Panc1 (cell line): ENCODE results near the gene TMEM63C. TPM values are rescaled to one million over a fixed set of nuclear protein-coding genes. Genes with fewer than 3 reads are reported as not detected.

Experiments used
- ATAC-seq: fragments of 200-7000 bp; cut with Tn5 transposase; 2 replicates; pipeline ENCODE4 v1.9.1; 2020; ENCODE audit warnings: mild to moderate bottlenecking, moderate library complexity
- BruUV-seq: library from RNA; stranded (reverse); fragments of 400-500 nt; replicated peaks from 2 replicates; lab custom pipeline; 2021; lab: Mats Ljungman, UMichigan
- CTCF ChIA-PET: fragments of 300-600 bp; sonication (Branson Sonifier 250); formaldehyde crosslinking; loops from one replicate; lab custom pipeline; 2022; ENCODE audit warnings: antibody characterized with exemption; lab: Charles Lee
- POLR2A ChIA-PET: fragments of 300-600 bp; sonication (Branson Sonifier 250); formaldehyde crosslinking; loops from one replicate; lab custom pipeline; 2022; ENCODE audit warnings: antibody characterized with exemption; lab: Charles Lee
- DNase-seq: peaks from one replicate; pipeline ENCODE4 v3.0.0-alpha.2; 2010; ENCODE audit warnings: low read depth, low spot score
- H3K27ac ChIP-seq: 2 replicates; pipeline ENCODE4 v1.5.1; 2011; ENCODE audit warnings: mild to moderate bottlenecking, low read length, inconsistent platforms
- H3K27me3 ChIP-seq: fragments of 200-500 bp; sonication (Bioruptor generic); 2 replicates; pipeline ENCODE4 v1.6.0; 2014; ENCODE audit warnings: low read length, inconsistent platforms; ENCODE audit not compliant: control insufficient read depth, insufficient read depth
- H3K36me3 ChIP-seq: fragments of 200-500 bp; sonication (Bioruptor generic); 2 replicates; pipeline ENCODE4 v1.5.1; 2014; ENCODE audit warnings: inconsistent platforms, mild to moderate bottlenecking, low read length, moderate library complexity; ENCODE audit not compliant: control insufficient read depth, insufficient read depth
- H3K4me1 ChIP-seq: 2 replicates; pipeline ENCODE4 v1.5.1; 2011; ENCODE audit warnings: inconsistent platforms, mild to moderate bottlenecking, low read length, moderate library complexity; ENCODE audit not compliant: control insufficient read depth, insufficient read depth
- H3K4me3 ChIP-seq, 2 experiments: 2 replicates each; pipeline ENCODE4 v1.5.1; 2011 to 2012; ENCODE audit warnings: low read depth in 2 of 2, low read length in 2 of 2, mild to moderate bottlenecking in 2 of 2, inconsistent platforms in 1 of 2, moderate library complexity in 1 of 2
- H3K9me3 ChIP-seq: fragments of 200-500 bp; sonication (Bioruptor generic); 2 replicates; pipeline ENCODE4 v1.5.1; 2014; ENCODE audit warnings: low read depth, mild to moderate bottlenecking, inconsistent platforms, low read length, moderate library complexity; ENCODE audit not compliant: control insufficient read depth, insufficient read depth
- CTCF ChIP-seq: fragments of 450-650 bp; IDR thresholded peaks from 2 replicates; pipeline ENCODE4 v1.5.1; 2017; ENCODE audit warnings: mild to moderate bottlenecking
- POLR2AphosphoS5 ChIP-seq: IDR thresholded peaks from 2 replicates; pipeline ENCODE4 v1.6.1; 2012; ENCODE audit warnings: mild to moderate bottlenecking, low read depth, low read length, moderate library complexity
- REST ChIP-seq, 2 experiments: IDR thresholded peaks; 2 replicates each; pipeline ENCODE4 v1.6.1; 2011 to 2012; ENCODE audit warnings: low read depth in 2 of 2, control low read depth in 1 of 2, low read length in 1 of 2, mild to moderate bottlenecking in 1 of 2, moderate library complexity in 1 of 2; ENCODE audit not compliant: insufficient read depth in 1 of 2
- SIN3A ChIP-seq: IDR thresholded peaks from 2 replicates; pipeline ENCODE4 v1.6.1; 2012; ENCODE audit warnings: low read depth, mild to moderate bottlenecking, low read length, moderate library complexity, borderline replicate concordance; ENCODE audit not compliant: insufficient read depth
- TCF7L2 ChIP-seq: IDR thresholded peaks from 2 replicates; pipeline ENCODE4 v1.6.1; 2011; ENCODE audit warnings: mild to moderate bottlenecking, low read depth, low read length, inconsistent platforms
- in situ Hi-C: cut with HindIII; loops from 2 replicates; pipeline ENCODE4 v1.10.0; 2016; ENCODE audit warnings: low sequenced_read_pairs, low pct_unique_long_range_greater_than_20kb
- intact Hi-C: fragments of 100-400 bp; cut with micrococcal nuclease; formaldehyde crosslinking; loops from one replicate; pipeline ENCODE4 v1.10.0; 2022; ENCODE audit not compliant: unreplicated experiment
- total RNA-seq: library from RNA; stranded (reverse); gene quantifications from one replicate; pipeline ENCODE4 v1.2.1, GENCODE V29; 2021; ENCODE audit not compliant: unreplicated experiment

TMEM63C gene
- total RNA-seq, 1 experiment from 2014 or later = 2.4 TPM

GRCh38 chr14:77236814-77237213 lies 55.2 kb downstream of the TMEM63C start:
- Histone ChIP-seq H3K9me3 (no peaks in the 10 kb centered on the region), H3K4me1 (no peaks in the 10 kb centered on the region), H3K36me3 (no peaks in the 10 kb centered on the region), H3K27ac (no peak overlapping the region), H3K4me3 (no peak overlapping the region), H3K27me3 (no peaks in the 10 kb centered on the region)
- peak; percentile 39; the same call in 1 of the 2 replicates for ATAC-seq
- CTCF ChIA-PET = interaction anchor here (1.3 kb wide), 1 partner anchor 24 kb away, joined by 3 read pairs; no protein-coding TSS in a partner anchor
- intact Hi-C loops = no loop called here
- no peak for TF ChIP-seq TCF7L2
- POLR2A ChIA-PET = no interaction called here
- BruUV-seq = no TSS peak
- in situ Hi-C loops = no loop called here
- no peak for DNase-seq

- DNase-seq = no peak
- Histone ChIP-seq H3K27me3 (no peaks in the 10 kb centered on the region), H3K4me3 (no peak overlapping the region), H3K9me3 (no peaks in the 10 kb centered on the region), H3K4me1 (no peaks in the 10 kb centered on the region), H3K27ac (no peak overlapping the region), H3K36me3 (no peaks in the 10 kb centered on the region)
- no peak for ATAC-seq
- in situ Hi-C loops = no loop called here
- POLR2A ChIA-PET = no interaction called here
- intact Hi-C loops = no loop called here
- TF ChIP-seq REST (IDR thresholded peaks at IDR 0.05; ENCODE audit: insufficient read depth in 1 of 2, low read depth in 2 of 2, low read length in 1 of 2) (no peak), POLR2AphosphoS5 (no peak), TCF7L2 (no peak), CTCF (no peak), SIN3A (no peak)
- BruUV-seq = no TSS peak
- CTCF ChIA-PET = interaction anchor here (0.5 kb wide), 1 partner anchor 37 kb away, joined by 9 read pairs; no protein-coding TSS in a partner anchor
These were observed 56.8 kb downstream of the TMEM63C start for GRCh38 chr14:77238356-77238755.

- POLR2A ChIA-PET = no interaction called here
- Histone ChIP-seq H3K4me3 (no peak overlapping the region), H3K9me3 (no peaks in the 10 kb centered on the region), H3K36me3 (no peaks in the 10 kb centered on the region), H3K27ac (no peak overlapping the region), H3K27me3 (no peaks in the 10 kb centered on the region), H3K4me1 (no peaks in the 10 kb centered on the region)
- BruUV-seq = no TSS peak
- CTCF ChIA-PET = interaction anchor here (0.5 kb wide), 1 partner anchor 38 kb away, joined by 9 read pairs; no protein-coding TSS in a partner anchor
- intact Hi-C loops = no loop called here
- ATAC-seq (no peak), DNase-seq (no peak)
- in situ Hi-C loops = no loop called here
- no peak for TF ChIP-seq CTCF
- TF ChIP-seq SIN3A = no peak
These were observed 57.4 kb downstream of the TMEM63C start for GRCh38 chr14:77238996-77239395.
